Activated CD4-positive, alpha-beta T cell treated with anti-CD3 and anti-CD28 coated beads, Interleukin-2, amount 50 U/mL, for 4 hours (primary cell): ENCODE measurements around the gene STK32B.

ENCODE experiments used
- DNase-seq, 2 experiments: peaks; one replicate each; pipeline ENCODE4 v3.0.0-alpha.2; 2020

STK32B gene

DNA sequence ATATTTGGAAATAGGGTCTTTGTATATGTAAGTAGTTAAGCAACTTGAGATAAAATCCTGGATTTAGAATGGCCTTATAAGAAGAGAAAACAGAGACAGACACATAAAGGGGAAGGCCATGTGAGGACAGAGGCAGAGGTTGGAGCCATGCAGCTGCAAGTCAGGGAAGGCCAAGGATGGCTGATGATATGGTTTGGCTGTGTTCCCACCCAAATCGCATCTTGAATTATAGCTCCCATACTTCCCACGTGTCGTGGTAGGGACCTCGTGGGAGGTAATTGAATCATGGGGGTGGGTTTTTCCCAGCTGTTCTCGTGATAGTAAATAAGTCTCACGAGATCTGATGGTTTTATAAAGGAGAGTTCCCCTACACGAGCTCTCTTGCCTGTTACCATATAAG, 76.3 kb downstream of the STK32B start:
- DNase-seq = no peak

DNA sequence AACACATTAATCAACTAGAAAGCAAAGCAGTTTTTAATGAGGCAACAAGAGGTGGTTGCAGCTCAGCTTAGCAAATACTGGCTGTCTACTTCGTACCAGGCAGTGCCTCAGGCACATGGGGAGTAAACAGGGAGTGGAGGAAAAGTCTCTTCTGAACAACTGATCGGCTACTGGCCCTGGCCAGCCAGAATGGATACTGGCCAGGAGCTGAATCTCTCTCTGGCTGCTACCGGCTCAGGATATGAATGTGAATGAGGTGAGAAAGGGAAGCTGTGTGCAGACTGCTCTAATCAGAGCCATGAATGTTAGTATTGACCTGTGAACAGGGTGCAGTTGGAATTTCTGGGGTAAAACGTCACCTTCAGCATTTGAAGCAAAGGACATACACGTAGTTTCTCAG, 77.3 kb downstream of the STK32B start:
- DNase-seq = no peak

DNA sequence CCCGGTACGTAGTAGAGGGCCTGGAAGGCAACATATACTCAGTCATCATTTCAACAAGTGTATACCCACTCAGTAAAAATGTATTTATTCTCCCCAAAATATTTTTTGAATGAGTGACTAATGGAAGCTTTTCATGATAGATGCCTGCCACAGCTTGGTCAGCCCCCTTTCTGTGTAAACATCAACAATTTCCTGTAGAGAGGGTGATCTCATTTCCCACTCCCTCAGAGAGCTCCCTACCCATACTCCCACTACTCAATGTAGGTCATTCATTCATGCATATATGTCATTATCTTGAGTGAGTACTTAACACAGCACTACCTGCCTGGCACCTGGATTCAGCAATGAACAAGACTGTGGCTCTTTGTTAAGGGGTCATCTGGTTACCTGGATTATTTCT, 81.9 kb downstream of the STK32B start:
- DNase-seq = no peak

DNA sequence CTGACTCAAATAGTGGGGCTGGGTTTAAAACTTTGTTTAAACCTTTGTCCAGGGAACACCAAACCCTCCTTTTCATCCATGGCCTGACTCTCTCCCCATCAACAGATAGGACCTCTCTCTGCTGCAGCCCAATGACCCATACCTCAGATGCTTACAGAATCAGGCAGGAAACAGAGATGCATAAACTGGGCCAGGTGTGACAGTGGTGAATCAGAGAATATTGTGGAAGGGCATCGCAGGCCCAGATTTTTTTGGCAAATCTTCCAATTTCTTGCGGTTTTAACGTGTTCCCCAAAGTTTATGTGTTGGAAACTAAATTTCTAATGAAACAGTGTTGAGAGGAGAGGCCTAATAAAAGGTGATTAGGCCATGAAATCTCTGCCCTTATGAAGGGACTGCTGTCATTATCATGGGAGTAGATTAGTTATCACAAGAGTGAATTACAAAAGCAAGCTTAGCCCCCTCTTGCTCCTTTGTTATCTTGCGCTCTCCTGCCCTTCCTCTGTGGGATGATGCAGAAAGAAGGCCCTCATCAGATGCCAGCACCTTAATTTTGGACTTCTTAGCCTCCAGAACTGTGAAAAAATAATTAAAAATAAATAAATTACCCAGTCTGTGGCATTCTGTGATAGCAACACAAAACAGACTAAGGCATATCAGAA, 82.8 kb downstream of the STK32B start:
- no peak for DNase-seq

DNA sequence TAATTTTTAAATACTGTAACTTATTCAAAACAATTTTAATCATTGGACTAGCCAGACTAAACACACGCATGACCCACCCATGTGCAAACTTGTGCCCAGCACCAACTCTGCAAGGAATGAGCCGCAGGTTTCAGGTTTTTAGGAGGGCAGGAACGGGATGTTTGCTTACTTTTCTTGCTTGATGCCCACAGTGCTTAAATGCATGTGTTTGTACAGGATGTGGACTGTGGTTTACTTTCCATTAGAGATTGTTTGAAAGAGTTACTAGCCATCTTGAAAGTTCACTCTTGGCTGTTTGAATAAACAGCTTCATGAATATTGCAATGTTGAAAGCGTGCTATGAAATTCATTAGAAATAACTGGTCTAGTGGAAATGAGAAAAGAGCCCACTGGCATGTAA, 83.3 kb downstream of the STK32B start:
- no peak for DNase-seq

DNA sequence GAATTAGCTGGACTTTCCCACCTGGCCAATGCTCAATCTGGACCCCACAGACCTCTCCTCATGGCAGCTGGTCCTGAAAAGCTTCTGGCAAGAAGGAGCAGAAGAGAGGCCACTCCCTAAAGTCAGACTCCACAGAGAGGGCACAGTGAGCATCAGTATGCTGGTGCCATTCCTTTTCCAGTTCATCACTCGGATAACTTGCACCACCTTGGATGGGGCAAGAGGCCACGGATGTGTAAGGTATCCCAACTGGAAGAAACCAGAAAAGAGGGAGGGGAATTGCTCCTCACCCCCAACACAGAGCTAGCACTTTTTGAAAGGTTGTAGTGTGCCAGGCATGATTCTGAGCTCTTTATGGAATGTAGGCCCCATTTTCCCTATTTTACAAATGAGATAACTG, 85.9 kb downstream of the STK32B start:
- no peak for DNase-seq

DNA sequence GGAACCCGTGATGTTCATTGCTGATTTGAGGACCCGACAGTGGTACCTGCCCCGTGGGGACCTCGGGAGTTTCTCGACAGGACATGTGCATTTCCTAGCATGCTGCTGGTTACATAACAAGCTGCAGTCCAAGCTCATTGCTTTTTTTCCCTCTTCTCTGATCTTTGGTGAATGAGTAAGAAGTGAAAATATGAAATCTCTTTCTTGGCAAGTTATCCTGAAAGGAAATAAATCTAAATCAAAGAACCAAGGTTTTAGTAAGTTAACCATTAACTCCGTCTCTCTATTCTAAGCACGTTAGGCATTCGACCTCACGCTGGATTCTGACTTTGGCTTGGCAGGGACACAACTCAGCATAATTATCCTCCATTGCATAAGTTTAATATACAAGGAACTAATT, 86.6 kb downstream of the STK32B start:
- no peak for DNase-seq

DNA sequence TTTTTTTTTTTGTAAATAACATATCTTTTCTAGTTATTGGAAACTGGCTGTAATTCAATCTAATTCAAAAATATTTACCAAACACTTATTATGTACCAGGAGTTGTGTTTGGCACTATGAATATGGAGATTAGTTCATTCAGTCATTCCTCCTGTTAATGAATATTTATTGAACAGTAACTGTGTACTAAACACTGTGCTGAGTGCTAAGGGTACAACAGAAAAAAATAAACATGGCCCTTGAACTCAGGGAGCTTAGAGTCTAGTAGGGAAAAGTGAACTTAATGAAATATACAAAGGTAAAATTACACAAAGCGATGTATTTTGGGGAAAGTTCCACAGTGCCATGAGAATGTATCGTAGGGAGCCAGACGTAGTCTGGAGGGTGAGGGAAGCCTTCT, 87.1 kb downstream of the STK32B start:
- DNase-seq = no peak

DNA sequence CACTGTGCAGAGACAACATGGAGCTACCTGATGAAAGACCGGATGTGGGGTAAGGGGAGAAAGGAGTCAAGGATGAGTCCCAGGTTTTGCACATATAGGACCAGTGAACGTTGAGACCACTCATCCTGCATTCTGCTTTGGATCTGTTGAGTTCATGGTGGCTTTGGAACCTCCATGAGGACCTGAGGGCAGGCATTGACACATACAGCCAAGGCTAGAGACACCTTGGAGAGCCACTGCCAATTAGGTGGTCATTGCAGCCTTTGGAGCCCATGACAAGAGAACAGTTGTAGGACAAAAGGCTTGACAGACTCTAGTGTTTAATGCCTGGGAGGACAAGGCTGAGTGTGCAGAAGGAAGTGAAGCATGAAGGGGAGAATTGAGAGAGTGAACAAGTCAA, 87.9 kb downstream of the STK32B start:
- no peak for DNase-seq

DNA sequence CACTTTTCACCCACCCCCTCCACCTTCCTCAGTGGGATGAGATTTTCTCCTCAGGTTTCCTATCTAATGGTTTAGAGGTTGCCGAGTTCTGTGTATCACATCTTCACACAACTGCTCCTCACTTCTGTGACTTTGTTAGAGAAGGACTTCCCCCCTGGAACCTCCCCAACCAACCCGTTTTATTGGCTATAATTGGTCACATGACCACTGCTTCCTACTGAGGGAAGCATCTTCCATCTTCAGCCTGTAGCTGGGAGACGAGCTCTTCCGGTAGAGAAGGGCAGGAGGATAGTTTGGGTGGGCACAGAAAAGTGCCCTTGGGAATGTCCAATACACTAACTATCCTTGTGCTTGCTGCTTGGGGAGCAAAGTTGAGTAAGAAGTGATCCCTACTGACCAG, 90.5 kb downstream of the STK32B start:
- DNase-seq = no peak

DNA sequence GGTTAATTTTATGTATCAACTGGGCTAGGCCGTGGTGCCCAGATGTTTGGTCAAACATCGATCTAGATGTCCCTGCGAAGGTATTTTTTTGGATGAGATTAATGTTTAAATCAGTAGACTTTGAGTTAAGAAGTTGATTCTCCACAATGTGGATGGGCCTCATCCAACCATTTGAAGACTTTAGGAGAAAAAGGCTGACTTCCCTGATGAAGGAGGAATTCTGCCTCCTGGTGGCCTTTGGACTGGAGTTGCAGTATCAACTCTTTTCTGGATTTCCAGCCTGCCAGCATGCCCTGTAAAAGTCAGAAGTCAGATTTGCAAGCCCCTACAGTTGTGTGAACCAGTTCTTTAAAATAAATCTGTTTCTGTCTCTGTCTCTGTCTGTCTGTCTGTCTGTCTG, 91.4 kb downstream of the STK32B start:
- no peak for DNase-seq

DNA sequence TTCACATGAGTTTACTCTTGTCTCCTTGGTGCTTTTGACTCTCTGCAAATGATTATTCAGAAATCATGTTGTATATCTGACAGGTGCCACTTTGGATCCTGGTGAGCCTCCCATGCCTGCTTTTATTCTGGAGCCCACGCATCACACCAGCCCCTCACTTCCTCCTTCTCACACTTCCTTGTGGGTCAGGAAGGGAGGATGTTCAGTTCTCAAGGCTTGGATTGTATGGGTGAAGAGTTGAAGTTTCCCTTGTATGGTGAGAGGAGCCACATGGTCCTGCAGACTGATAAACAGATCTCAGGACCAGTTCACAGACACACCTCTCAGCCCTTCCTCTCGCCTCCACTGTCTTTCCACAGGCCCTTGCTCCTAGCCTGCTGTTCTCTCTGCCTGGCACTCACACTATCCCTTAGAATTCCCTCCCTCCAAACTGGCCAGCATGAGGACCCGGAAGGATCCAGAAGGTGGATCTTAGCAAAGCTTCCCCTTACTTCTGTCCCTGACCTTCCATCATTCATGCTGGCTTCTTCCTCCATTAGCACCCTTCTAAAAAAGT, 92.1 kb downstream of the STK32B start:
- no peak for DNase-seq

DNA sequence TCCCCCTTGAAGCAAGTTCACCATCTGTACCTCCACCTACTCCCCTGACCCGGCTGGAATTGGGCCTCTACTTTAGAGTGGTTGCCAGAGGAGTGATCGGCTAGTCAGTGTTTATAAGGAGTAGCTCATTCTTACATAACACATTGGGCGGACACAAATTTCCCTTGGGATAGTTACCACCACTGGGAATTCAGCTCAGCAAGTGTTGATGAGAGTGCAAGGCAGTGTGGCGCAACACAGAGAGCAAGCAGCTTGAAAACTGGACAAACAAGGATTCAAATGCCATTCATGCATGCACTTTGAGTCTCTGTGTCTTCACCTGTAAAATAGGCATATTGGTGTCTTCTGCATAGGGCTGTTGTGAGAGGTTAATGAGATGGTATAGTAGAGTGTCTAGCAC, 92.7 kb downstream of the STK32B start:
- DNase-seq = no peak

DNA sequence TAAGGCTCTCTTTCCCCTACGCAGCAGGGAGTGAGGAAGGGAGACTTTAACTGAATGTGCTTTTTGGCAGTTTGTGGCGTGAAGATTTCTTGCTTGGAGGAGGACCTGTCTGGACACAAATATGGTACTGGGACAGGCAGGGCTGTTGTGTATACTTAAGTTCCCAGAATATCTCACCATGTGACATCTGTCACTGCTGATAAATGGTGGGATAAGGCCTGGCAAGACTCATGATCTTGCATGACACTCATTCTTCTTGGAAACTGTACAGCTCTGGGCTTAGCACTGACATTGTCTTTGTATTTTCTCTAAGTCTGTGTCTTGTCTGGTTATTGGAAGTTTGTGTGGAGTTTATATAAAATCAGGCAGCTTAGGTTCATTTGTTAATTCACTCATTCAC, 93.1 kb downstream of the STK32B start:
- DNase-seq = no peak

DNA sequence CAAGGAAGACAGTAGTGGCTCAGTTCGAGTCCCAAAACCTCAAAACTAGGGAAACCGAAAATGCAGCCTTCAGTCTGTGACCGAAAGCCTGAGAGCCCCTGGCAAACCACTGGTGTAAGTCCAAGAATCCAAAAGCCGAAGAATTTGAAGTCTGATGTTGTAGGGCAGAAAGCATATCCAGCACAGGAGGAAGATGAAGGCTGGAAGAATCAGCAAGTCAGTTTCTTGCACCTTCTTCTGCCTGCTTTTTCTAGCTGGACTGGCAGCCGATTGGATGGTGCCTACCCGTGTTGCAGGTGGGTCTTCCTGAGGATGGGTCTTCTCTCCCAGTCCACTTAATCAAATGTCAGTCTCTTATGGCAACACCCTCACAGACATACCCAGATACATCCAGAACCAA, 95.0 kb downstream of the STK32B start:
- no peak for DNase-seq

DNA sequence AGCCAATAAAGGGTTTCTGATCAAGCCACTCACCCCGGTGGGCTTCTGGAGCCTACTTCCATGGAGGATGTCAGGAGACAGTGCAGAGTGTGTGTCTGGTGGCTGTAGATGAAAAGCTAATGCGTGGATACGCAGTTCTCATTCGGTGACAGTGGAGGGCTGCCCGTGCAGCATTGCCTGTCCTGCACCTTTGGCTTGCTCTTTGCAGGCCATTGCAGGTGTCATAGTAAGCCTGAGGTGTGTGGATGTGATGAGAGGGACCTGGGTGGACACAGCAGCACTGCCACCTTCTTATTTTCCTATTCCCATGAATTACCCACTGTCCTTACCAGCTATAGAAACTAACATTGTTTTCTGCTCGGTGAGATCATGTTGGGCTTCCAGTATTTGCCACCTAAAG, 101.2 kb downstream of the STK32B start:
- DNase-seq = no peak

DNA sequence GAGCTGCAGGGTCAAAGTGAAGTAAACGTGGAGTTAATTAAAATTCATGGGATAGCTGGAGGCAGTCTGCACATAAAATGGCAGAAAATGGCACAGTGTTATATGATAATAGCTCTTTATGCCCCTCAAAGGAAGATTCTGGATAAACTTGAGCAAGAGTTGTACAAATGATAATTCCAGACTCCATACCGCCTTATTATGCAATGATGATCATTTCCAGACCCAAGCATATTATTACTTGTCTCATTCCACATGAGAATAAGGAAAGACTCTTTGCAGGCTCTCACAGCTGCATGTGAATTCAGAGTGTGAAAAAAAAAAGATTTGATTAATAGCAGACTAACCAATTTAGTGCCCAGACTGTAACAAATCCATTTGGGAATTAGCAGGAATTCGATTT, 105.4 kb downstream of the STK32B start:
- no peak for DNase-seq

DNA sequence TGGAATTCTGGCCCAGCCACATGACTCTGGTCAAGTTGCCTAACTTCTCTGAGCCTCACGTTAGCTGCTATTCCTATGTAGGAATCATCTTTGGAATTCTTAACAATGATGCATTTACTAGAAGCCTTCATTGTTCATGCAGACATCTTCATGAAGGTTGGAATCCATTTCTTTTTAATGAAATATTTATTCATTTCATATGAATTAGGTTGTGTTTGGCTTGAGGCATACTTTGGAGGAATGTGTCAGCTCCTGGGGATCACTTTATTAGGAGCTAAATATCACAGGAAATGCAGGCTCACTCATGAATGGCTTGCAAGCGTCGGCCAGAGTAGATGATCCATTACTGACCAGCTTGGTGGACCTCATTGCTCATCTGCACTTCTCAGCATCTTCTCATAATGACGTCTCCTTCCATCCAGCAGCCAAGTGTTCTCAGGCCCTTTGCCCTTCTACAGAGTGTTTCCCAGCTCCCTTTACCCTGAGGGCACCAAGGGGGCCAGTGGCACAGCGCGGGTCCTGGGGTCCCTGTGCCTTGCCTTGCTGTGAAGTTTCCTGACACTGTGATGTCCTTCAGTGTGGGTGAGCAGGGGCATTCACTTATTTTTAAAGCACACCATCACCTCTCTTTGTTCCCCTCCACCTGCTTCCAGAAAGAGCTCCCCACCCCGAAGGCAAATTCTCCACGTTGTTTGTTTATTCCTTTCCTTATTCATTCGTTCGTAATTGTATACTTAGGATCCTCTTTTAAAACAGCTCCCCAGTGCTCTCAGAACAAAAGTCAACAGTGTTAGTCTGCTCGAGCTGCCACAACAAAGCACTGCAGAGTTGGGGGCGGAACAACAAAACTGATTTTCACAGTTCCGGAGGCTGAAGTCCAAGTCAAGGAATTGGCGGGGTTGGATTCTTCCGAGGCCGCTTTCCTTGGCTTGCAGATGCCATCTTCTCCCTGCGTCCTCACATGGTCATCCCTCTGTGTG, 106.8 kb downstream of the STK32B start:
- DNase-seq = no peak

DNA sequence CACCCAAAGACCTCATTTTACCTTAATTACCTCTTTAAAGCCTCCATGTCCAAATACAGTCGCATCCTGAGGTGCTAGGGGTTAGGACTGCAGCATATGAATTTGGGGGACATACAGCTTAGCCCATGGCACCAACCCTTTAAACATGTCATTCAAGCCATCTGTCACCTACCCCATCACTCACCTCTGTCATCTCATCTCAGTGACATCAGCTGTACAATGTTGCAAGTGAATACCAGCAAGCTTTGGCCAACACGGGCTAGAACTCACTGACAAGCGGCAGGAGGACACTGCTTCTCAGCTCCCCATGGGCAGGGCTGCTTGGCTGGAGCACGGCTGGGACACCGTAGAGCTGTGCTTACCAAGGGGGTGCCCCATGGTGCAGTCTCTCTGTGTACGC, 107.5 kb downstream of the STK32B start:
- no peak for DNase-seq

DNA sequence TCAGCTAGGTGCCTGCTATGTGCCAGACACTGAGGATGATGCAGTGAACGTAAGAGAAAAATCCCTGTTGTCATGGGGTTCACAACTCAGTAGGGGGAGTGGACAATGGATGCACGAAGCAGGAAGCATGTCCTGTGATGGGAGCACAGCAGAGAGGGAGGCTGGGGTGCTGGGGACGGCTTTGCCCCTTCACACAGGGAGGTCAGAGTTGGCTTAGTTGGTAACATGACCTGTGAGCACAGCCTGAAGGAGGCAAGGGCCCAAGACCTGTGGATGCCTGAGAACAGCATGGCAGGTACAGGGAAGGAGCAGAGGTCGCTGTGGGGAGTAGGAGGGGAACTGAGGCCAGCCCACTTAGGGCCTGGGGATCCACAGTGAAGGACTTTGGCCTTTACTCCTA, 109.4 kb downstream of the STK32B start:
- no peak for DNase-seq

DNA sequence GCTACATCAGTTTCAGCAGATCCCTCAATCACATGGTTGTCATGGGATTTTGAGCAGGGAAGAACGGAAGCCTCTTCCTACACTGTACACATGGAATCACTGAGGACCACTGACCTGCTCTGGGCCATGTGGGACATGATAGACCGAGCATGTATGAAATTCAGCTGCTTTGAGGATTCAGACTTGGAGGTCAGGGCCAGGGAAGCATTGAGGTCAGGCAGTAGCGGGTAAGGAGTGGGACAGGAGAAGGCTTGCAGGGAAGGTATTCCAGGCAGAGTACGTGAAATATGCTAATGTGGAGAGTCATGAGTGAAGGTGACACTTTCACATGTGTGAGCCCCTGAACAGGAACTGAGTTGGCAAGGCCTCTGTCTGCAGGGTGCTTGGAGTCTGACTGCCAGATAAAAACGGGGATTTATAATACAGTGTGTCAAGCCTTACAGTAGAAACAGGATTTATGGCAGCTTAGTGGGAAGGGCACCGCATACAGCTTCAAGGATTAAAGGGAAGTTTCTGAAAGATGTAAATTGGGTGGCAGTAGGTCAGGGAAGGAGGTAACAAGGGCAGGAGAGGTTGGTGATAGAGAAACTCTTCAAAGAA, 111.7 kb downstream of the STK32B start:
- DNase-seq = no peak

DNA sequence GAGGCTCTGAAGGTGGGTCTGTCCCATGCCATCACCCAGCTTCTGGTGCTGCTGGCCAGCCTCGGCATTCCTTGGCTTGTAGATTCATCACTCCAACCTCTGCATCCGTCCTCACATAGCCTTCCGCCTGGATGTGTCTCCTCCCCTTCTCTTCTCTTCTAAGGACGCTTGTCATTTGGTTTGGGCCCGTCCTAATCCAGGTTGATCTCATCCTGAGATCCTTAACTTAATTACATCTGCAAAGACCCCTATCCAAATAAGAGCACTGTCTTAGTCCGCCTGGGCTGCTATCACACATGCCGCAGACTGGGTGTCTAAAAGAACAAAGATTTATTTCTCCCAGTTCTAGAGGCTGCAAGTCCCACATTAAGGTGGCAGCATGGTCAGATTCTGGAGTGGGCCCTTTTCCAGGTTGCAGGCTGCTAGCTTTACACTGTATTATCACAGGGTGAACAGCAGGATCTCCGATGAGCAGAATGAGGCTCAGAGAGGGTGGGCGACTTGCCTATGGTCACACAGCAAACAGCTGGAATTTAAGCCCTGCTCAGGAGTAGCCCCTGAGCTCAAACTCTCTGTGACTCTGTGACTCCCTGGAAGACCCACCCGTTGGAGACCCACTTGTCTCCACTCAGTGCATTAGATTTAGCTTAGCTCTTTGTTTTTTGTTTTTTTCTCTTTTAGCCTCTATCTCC, 113.1 kb downstream of the STK32B start:
- DNase-seq = no peak
